GM21360 (cell line): ENCODE measurements around the gene XPR1.

ENCODE experiments used
- ATAC-seq: cut with Tn5 transposase; IDR thresholded peaks from one replicate; pipeline ENCODE4 v1.9.1; 2021; ENCODE audit warnings: mild to moderate bottlenecking, moderate library complexity; ENCODE audit not compliant: unreplicated experiment

The XPR1 gene

DNA sequence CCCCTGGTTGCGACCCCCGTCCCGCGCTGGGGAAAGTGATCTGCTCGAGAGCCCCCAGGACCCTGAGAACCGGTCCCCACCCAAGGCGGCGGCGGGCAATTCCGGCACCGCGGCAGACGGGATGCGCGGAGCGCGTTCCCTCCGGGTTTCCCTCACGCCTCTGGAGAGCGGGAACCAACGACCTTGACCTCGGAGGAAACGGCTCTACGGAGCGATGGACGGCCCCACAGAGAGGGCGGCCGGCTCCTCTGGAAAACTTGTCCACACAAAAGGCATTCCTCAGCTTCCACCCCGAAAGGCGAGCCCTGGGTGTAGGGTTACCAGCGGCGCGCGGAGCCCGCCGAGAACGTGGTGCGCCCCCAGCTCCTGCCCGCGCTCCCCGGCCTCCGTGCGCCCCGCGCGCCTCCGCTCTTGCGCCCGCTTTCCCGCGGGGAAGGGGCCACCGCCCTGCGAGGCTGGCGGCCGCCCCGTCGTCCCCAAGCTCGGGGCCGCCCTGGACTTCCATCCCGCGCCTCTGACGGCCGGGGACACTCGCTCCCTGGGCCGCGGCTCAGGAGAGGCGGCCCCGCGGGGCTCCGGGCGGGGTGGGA is 280.5 kb downstream of the XPR1 start:
- ATAC-seq: no peak

DNA sequence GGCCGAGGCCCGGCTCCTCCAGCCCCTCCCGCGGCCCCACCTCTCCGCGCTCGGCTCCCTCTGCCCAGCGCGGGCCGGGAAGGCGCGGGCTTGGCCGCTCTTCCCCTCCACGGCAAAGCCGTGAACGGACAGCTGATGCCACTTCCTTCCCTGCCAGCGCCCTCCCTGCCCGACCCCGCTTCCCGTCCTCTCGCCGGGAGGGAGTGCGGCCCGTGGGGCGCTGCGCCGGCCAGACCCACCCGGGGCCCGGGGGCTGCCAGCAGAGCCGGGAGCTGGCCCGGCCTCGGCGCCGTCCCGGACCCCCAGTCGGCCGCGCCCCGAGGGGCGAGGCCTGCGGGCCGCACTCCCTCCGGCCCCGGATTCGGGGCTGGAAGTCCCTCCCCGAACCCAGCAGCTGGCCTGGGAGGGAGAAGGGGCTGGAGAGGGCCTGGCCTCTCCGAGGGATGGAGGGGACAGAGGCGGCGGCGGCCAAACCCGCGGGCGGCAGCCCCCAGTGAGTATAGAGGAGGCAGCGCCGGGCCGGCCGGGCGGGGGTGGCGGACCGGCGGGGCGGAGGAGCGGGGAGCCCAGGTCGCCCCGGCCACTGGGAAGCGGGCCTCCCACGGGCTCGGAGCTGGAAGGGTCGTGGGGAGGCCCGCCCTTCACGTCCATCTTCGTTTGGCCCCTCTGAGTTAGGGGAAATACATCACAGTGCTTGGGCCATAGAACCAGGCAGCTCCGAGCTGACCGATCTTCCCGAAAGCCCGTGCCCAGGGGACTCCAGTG is 281.2 kb downstream of the XPR1 start, which contains the start of gene KIAA1614:
TSS of gene KIAA1614 (plus strand) at position 97 of the 765 bp plus-strand sequence. CDS start at position 444, 347 bp downstream.
- ATAC-seq: no peak

DNA sequence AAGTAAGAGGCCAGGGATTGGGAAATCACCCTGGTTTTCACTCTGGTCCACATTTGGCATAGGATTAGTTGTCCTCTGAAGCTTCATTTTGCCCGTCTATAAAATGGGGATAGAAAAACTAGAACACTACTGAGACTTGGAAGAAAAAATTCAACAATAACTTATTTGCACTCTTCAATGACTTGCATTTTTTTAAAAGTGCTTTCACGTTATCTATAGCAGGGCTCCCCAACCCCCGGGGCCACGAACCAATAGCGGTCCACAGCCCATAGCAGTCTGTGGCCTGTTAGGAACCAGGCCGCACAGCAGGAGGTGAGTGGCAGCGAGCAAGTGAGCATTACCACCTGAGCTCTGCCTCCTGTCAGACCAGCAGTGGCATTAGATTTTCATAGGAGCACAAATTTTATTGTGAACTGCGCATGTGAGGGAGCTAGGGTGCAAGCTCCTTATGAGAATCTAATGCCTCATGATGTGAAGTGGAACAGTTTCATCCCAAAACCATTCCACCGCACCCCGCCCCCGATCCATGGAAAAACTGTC is 283.7 kb downstream of the XPR1 start:
- no peak for ATAC-seq

DNA sequence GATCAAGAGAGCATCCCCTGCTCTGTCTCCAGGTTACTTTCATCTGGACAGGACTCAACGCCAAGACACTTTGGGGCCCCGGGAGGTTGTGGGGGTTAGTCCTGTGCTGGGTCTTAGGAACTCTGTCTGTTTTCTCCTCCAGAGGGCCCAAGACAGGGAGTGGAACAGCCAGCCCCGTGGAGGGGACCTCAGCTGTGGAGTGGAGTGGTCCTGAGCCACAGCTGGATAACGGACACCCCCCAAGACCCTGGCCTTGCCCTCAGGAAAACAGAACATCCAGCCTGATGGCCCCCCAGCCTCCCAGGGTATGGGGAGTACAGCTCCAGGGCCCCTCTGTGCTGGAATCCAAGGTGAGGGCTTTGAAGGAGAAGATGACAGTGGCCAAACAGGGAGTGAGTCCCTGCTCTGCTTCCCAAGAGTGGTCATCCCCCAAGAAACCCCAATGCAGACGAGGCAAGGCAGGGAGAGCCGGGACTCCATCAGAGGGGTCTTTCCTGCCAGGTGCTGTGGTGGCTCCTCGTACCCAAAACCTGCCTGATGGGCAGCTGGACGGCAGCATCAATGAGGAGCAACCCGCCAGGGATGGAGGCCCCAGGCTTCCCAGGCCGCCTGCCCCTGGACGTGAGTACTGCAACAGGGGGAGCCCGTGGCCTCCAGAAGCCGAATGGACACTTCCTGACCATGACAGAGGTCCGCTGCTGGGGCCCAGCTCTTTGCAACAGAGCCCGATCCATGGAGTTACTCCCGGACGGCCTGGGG is 284.4 kb downstream of the XPR1 start:
- ATAC-seq: no peak

DNA sequence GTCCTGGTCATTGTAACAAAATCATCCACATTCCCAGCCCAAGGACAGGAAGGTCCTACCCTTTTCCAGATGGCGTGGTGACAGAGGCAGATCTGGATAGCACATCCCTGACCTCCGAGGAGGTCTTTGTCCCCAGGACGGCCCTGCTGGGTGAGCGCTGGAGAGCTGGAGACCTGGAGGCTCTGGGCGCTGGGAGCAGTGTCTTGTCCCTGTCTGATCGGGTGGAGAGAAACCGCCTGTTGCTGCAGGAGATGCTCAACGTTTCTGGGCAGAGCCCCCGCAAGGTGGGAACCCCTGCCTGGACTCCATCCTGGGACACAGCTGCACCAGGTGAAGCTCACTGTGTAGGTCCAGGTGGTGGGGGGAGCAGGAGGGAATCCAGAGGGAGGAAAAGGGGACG is 284.9 kb downstream of the XPR1 start:
- ATAC-seq: no peak

DNA sequence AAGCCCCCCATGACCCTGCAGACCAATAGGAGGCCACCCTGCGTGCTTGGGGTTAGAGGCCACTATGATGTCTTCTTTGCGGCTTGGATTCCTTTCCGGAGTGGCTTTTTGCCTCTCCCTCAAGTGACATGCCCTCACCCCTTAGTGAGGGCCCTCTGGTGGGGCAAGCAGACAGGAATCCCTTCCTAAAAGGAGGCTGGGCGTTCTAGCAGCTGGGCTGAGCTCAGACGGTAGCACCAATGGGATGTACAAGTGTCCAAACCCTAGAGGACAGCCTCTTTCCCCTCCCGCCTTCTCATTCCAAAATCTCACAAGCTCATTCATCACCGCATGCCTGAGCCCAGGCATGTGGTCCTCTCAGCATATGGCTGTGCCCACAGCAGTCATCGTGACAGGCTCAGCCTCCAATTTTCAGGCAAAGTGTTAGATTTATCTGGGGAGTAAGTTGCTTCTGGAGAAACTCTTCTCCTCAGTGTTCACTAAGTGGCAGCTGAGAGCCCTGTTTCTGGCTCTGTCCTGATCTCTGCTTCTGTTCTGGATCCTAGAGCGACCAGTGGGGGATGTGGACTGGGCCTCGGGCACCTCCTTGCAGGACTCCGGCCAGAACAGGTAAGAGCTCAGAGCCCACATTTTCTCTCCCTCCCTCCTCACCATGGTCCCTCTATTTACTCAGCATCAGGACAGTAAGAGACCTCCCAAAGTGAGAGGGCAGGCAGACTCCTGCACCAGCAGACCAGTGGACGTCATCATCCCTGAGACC is 285.7 kb downstream of the XPR1 start:
- no peak for ATAC-seq

DNA sequence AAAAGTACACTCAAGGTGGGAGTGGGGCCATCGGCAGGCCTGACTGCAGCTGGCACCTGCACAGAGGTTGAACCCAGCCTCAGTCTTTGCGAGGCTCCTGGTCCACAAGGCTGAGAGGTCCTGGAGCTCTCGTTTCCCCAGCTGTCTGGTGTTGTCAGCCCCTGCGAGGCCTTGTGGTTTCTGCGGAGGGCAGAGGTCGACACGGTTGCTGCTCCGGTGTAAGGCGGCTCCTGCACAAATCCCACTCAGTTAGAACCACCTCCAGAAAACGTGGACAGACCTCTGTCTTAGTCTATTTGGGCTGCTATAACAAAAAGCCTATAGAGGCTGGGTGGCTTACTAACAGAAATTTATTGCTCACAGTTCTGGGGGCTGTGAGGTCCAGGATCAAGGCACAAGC is 286.7 kb downstream of the XPR1 start:
- ATAC-seq: no peak

DNA sequence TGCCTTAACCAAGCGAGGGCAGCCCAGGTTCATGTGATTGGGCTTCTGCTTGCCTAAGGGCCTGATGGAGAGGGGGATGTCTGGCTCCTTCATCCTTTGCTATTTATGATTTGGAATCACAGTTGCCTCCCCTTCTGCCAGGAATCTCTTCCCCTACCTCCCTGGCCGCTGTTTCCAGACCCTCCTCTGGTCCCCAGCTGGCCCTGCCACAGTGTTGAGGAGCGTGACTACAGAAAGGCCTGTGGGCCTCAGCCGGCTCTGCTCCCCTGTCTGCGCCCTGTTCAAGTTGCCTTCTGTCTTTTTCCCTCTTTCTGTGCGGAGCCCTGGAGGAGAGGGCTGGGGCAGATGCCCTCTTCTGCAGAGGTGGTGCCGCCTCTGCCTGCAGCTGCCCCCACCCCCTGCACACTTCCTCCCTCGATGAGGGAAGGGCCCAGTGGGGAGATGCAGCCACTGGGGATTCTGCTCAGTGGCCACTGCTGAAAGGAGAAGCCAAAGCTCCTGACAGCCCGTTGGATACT is 287.4 kb downstream of the XPR1 start:
- ATAC-seq: no peak

DNA sequence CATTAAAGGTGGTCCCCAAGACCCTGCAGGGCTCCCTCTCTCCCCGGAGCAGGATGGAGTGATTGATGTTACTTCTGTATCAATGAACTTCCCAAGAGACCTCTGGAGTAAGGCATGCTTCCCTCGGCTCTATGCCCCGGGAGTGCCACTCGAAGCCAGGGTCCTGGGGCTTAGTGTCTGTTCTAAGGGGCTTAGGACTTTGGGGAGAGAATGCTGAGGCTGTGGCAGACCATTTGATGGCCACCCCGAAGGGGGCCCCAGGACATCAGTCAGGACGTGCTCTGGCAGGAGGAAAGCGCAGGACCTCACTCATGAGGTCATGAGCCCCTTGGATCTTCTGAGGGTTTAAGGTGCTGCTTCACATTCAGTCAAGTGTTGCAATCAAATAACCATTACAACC is 288.4 kb downstream of the XPR1 start:
- ATAC-seq: no peak

DNA sequence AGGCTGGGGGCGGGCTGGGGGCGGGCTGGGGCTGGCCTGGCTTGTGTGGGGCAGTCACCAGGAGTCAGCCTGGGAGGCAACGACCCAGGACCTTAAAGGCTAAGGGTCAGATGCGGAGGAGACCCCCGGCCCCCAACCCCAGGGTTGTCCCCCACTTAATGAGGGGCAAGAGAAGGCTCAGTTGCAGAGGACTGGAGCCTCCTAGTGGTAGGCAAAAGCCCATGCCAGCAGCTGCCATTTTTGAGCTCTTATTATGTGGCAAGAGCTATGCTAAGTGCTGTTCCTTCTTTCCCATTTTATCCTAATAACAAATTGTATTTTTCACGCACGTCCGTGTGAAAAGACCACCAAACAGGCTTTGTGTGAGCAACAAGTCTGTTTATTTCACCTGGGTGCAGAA is 288.9 kb downstream of the XPR1 start:
- no peak for ATAC-seq

DNA sequence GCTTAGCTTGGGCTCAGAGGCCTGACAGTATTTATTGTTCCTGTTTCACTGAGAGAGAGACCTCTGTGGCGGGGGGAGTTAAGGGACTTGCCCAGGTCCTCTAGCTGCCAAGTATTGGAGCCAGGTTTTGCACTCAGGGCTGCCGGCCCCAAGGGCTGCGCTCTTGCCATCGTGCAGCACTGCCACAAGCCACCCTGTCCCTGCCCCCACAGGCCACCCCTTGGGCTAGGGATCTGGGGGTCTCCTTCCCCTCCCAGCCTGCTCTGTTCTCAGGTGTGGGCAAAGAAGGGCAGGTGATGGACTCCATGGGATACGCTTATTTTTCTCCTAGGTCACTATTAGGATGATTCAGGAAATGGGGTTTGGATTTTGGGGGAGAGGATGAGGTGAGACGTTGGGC is 289.6 kb downstream of the XPR1 start:
- no peak for ATAC-seq

DNA sequence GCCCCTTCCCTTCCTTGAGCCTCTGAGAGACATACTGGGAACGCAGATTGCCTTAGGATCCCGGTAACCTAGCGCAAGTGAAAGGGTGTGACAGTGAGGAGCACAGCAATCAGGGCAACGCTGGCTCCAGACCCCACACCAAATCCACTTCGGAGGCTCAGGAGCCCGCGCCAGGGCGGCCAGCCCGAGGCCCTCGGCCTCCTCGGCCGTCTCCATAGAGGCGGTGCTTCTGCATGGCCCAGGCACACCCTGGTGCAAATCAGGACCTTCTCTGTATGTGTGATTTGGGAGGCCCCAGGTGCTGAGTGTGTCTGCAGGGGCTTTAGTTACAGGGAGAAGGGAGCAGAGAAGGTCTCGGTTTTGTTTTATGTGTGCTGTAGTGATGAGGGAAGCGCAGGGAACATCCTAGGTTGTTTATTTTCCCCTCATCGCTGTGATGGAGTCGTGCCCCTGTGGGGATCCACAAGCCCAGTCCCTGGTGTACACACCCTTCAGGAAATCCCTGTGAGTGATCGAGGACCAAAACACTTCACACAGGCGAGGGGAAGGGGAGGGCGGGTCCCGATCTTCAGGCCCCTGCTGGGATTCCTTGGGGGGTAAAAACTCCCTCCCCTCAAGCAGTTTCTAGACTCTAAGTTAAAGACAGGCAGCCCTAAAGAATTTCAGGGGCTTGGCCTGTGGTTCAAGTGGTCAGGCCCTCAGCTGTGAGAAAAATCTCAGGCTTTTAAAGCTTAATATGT is 290.2 kb downstream of the XPR1 start:
- no peak for ATAC-seq

DNA sequence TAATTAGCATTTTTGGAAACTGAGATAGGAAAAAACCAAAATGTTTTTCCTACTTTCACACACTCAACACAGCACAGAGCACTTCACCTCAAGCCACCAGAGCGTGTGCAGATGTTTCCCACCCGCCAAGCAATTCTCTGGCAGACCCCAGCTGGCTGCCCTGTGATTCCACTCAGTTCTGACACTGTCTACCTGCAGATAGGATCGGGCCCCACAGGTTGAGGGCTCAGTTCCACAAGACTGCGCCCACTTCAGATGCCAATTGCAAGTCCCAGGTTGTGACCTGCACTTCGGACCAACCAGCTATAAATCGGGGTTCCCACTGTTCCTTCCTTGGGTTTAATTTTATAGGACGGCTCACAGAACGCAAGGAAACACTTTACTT is 290.8 kb downstream of the XPR1 start:
- no peak for ATAC-seq

DNA sequence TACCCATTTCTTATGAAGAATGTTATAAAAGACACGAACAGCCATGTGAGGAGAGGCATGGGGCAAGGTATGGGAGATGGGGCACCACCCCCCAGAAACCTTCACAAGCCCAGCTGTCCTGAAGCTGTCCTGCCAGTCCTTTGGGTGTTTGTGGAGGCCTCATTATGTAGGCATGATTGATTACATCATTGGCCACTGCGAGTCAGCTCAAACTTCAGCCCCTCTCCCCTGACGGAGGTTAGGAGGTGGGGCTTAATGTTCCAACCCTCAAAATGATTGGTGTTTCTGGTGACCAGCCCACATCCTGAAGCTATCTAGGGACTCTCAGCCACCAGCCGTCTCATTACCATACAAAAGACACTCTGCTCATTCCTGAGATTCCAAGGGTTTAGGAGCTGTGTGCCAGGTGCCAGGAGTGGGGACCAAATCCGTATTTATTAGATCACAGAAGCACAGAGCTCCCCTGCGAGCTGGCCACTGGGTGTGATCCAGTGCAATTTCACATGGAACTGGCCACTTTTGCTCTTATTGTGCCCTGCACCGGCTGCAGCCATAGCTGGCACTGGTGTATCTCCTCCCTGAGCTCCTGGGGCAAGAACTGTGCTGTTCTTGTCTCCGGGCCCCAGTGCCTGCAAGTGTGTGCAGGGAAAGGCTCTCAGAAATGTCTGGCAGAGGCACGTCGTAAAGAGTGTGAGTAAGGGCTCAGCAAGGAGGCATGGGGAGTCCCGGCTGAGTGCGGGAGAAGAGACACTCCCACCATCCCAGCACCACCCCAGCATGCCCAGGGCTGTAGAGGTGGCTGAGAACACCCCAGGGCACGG is 291.4 kb downstream of the XPR1 start:
- ATAC-seq: no peak

DNA sequence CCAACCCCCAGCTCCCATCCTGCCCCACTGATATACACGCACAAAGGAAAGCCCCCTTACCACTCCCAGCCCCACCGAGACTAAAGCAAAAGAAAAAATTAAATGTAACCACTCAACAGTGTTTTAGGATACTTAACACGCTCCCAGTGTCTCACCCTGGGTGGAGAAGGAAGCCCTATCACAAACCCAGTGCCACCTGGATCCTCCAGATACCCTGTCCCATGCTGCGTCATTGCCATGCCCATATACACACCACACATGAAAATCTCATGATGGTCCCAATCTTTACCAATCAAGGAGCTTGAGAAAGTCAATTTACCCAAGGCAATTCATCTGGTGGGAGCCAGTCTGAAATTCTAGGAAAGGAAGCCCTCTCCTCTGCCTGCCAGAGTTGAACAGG is 292.1 kb downstream of the XPR1 start:
- no peak for ATAC-seq

DNA sequence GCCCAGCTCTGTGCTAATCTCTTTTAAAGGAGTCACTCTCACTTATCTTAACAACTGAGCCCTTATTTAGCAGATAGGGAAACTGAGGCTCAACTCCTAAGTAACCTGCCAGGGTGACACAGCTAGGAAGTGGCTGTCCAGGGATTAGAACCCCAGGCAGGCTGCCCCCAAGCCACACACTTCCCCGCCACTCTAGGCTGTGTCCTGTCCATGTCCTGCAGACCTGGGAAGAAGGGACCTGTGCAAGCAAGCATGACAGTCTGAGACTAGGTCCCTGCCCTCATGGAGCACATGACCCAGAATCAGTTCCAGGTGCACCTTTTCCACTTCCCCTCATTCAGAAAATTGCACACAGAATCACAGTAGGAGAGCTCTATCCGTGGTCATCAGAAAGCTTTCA is 293.1 kb downstream of the XPR1 start:
- no peak for ATAC-seq

DNA sequence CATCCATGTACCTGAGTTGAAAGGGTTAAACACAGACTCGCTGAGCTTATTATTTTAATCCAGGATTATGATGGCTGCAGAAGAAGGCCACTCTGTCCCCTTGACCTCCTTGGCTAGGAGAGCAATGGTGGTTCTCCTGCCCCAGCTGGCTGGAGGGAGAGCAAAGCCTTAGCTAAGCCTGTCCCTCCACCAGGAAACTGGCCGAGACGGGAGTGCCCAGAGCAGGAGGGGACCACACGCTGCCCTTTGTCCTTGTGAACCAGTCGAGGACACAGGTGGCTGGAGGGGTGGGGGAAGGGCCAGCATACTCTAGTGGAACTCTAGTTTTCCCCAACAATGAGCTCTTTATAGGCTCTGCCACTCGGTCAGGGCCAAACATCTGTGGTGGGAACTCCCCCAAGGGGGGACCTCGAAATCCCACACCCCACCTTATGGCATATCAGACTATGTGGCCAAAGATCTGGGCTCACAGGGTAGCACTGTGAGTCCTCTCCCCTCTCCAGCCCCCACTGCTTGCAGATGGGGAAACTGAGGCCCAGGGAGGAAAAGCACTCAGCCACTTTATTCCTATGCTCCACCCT is 293.7 kb downstream of the XPR1 start:
- no peak for ATAC-seq

DNA sequence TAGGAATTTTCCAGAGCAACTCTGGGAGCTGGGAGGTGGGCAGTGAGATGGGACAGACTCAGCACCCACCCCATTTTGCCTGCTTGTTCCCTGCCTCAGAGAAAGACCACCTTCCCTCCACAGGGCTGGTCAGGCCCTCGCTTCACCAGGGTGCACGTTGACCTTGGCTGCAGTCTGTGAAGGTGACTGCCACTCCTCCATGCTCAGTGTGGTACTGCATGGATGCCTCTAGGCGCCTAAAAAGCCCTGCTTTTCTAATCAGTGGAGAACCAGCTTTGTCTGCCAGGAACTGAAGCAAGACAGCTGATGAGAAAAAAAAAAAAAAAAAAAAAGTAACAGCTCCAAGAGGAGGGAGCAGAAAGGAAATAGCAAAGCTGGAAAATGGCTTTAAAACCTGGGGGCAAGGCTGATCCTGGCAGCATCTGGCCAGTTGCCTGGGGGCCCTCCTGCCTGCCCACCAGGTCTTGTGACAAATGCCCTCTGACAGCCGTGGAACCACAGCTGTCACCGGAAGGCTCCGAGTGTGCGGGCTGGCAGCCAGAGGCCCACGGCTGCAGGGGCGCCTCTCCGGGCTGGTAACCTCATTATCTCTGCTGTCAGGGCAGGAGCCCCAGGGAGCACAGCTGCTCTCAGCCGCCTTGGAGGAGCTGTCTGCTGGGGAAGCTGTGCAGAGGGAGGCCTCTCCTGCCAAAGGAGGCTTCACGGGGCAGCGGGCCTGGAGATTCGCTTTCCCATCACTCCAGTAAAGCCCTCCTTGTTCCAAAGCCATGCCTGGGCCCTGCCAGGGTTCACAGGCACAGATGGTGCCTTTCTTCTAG is 294.6 kb downstream of the XPR1 start:
- no peak for ATAC-seq
